K562 (cell line): ENCODE results near the gene CFAP20DC. TPM values are rescaled to one million over a fixed set of nuclear protein-coding genes. Genes with fewer than 3 reads are reported as not detected.

ENCODE experiments used
- ATAC-seq: fragments of 200-7000 bp; cut with Tn5 transposase; 3 replicates; pipeline ENCODE4 v1.9.1; 2020; ENCODE audit warnings: moderate library complexity
- BruUV-seq: library from RNA; stranded (reverse); fragments of 400-500 nt; replicated peaks from 2 replicates; lab custom pipeline; 2021; lab: Mats Ljungman, UMichigan
- CTCF ChIA-PET: fragments of 300-600 bp; formaldehyde crosslinking; extraction: SDS; loops from one replicate; lab custom pipeline; 2021; ENCODE audit warnings: low intra/inter-chr PET ratio; lab: Yijun Ruan, JAX
- POLR2A ChIA-PET: fragments of 300-600, 350-650 bp; sonication (Branson Sonifier 250); formaldehyde crosslinking; extraction: SDS; loops from one replicate; lab custom pipeline; 2021; ENCODE audit warnings: antibody characterized with exemption, inconsistent platforms; lab: Yijun Ruan, JAX
- DNase-seq, 4 experiments: peaks; one replicate each; pipeline versions ENCODE4 v3.0.0 to v3.0.0-alpha.2; 2011 to 2018; ENCODE audit warnings: low spot score in 3 of 4, mixed read lengths in 3 of 4; ENCODE audit errors: extremely low read depth in 1 of 4
- FAIRE-seq: peaks from 2 replicates; lab custom pipeline; 2011; peaks lifted over from hg19 to GRCh38; lab: Jason Lieb, UNC
- H2AFZ ChIP-seq: 2 replicates; pipeline ENCODE4 v1.6.0; 2011; ENCODE audit warnings: low read depth, low read length, control low read depth, inconsistent platforms
- H3K27ac ChIP-seq: fragments of 200-600 bp; 3 replicates; pipeline ENCODE4 v1.8.0; 2011; ENCODE audit warnings: low read depth, mild to moderate bottlenecking, control low read depth, inconsistent platforms, low read length, moderate library complexity, mixed read lengths; ENCODE audit errors: extremely low read depth
- H3K27me3 ChIP-seq, 2 experiments: fragments of 300-600 bp in 1 of 2; 2 replicates in 1 of 2; 3 replicates in 1 of 2; pipeline versions ENCODE4 v1.6.0 to v1.8.0; 2011; ENCODE audit warnings: inconsistent platforms in 2 of 2, low read length in 2 of 2, mild to moderate bottlenecking in 1 of 2, mixed read lengths in 1 of 2, moderate library complexity in 1 of 2; ENCODE audit not compliant: control insufficient read depth in 2 of 2, insufficient read depth in 2 of 2
- H3K36me3 ChIP-seq: fragments of 300-600 bp; 3 replicates; pipeline ENCODE4 v1.8.0; 2011; ENCODE audit warnings: mild to moderate bottlenecking, low read length, inconsistent platforms; ENCODE audit not compliant: control insufficient read depth, insufficient read depth
- H3K4me1 ChIP-seq, 2 experiments: fragments of 200-600 bp in 1 of 2; replicated peaks in 1 of 2; 2 replicates in 1 of 2; 3 replicates in 1 of 2; pipeline versions ENCODE4 v1.5.1 to v1.8.0; 2011; ENCODE audit warnings: inconsistent platforms in 2 of 2, low read length in 2 of 2, mild to moderate bottlenecking in 1 of 2, mixed read lengths in 1 of 2, moderate library complexity in 1 of 2; ENCODE audit not compliant: control insufficient read depth in 2 of 2, insufficient read depth in 2 of 2
- H3K4me2 ChIP-seq: 2 replicates; pipeline ENCODE4 v1.6.1; 2011; ENCODE audit warnings: low read length, control low read depth, inconsistent platforms, mixed read lengths; ENCODE audit not compliant: insufficient read depth
- H3K4me3 ChIP-seq: fragments of 200-600 bp; sonication (generic), shearing (Covaris generic); 2 replicates; pipeline ENCODE4 v1.5.1; 2016; ENCODE audit warnings: control low read depth, inconsistent platforms
- H3K79me2 ChIP-seq: fragments of 200-600 bp; 3 replicates; pipeline ENCODE4 v1.8.0; 2011; ENCODE audit warnings: low read length, inconsistent platforms; ENCODE audit not compliant: control insufficient read depth, insufficient read depth
- H3K9ac ChIP-seq, 2 experiments: 2 replicates each; pipeline versions ENCODE4 v1.6.0 to v1.6.1; 2011; ENCODE audit warnings: low read depth in 2 of 2, low read length in 2 of 2, control low read depth in 1 of 2, inconsistent platforms in 1 of 2, mild to moderate bottlenecking in 1 of 2, mixed read lengths in 1 of 2; ENCODE audit not compliant: insufficient read depth in 1 of 2
- H3K9me1 ChIP-seq: one replicate; pipeline ENCODE4 v1.6.0; 2011; ENCODE audit warnings: inconsistent platforms, mild to moderate bottlenecking, low read length, moderate library complexity; ENCODE audit not compliant: control insufficient read depth, insufficient read depth
- H3K9me3 ChIP-seq: replicated peaks from 2 replicates; pipeline ENCODE4 v1.5.1; 2011; ENCODE audit warnings: low read depth, low read length, inconsistent platforms; ENCODE audit not compliant: control insufficient read depth, insufficient read depth
- H4K20me1 ChIP-seq: replicated peaks from 2 replicates; pipeline ENCODE4 v1.6.1; 2011; ENCODE audit warnings: low read length, inconsistent platforms, mixed read lengths; ENCODE audit not compliant: control insufficient read depth, insufficient read depth
- CC2D1A ChIP-seq: fragments of 450-650 bp; IDR thresholded peaks from 2 replicates; pipeline ENCODE4 v1.6.1; 2017; ENCODE audit warnings: mild to moderate bottlenecking
- CEBPZ ChIP-seq: fragments of 150-350 bp; IDR thresholded peaks from 2 replicates; pipeline ENCODE4 v1.6.1; 2014; ENCODE audit warnings: low read depth, mild to moderate bottlenecking, low read length, borderline replicate concordance
- DMBX1 ChIP-seq: fragments of 250-450 bp; sonication (Bioruptor Pico); IDR thresholded peaks from 2 replicates; pipeline ENCODE4 v1.8.0; 2022; ENCODE audit warnings: inconsistent platforms, mild to moderate bottlenecking, moderate library complexity, borderline replicate concordance
- EP300 ChIP-seq: IDR thresholded peaks from 2 replicates; pipeline ENCODE4 v1.6.1; 2012; ENCODE audit warnings: low read length, improper control_type of control experiment
- IFI16 ChIP-seq: fragments of 250-450 bp; sonication (Bioruptor Pico); IDR thresholded peaks from 2 replicates; pipeline ENCODE4 v2.1.2; 2022; ENCODE audit warnings: mild to moderate bottlenecking, inconsistent platforms
- ILF3 ChIP-seq: fragments of 450-650 bp; IDR thresholded peaks from 2 replicates; pipeline ENCODE4 v1.6.1; 2018; ENCODE audit warnings: antibody characterized with exemption, mild to moderate bottlenecking, moderate library complexity, borderline replicate concordance
- LCOR ChIP-seq: sonication (generic); formaldehyde crosslinking; IDR thresholded peaks from 2 replicates; pipeline ENCODE4 v1.8.0; 2022; ENCODE audit warnings: mild to moderate bottlenecking, missing genetic modification reagents
- PHB2 ChIP-seq: fragments of 450-650 bp; IDR thresholded peaks from 2 replicates; pipeline ENCODE4 v1.6.1; 2017; ENCODE audit warnings: low read depth
- RAD51 ChIP-seq: fragments of 450-650 bp; IDR thresholded peaks from 2 replicates; pipeline ENCODE4 v1.7.1; 2016; ENCODE audit warnings: low read depth, mild to moderate bottlenecking, borderline replicate concordance
- RBM25 ChIP-seq: fragments of 200-400 bp; formaldehyde crosslinking; IDR thresholded peaks from 2 replicates; pipeline ENCODE4 v1.6.1; 2018; ENCODE audit warnings: low read length, low read depth, moderate library complexity; ENCODE audit not compliant: severe bottlenecking
- SMAD2 ChIP-seq: fragments of 150-350 bp; IDR thresholded peaks from 2 replicates; pipeline ENCODE4 v1.6.1; 2014; ENCODE audit warnings: low read depth, mild to moderate bottlenecking, low read length
- ZBED1 ChIP-seq: IDR thresholded peaks from 2 replicates; pipeline ENCODE4 v1.6.1; 2014
- ZNF551 ChIP-seq: fragments of 250-450 bp; sonication (Bioruptor Pico); IDR thresholded peaks from 2 replicates; pipeline ENCODE4 v1.5.0; 2021; ENCODE audit warnings: mild to moderate bottlenecking, moderate library complexity
- WGBS: fragments of 100-300 bp; shearing (Covaris generic); methylation state at CpG from one replicate; pipeline ENCODE4 v1.1.6; 2016; ENCODE audit warnings: low coverage, mixed read lengths; ENCODE audit not compliant: insufficient coverage; ENCODE audit errors: missing lambda C conversion rate; 5-methylcytosine and 5-hydroxymethylcytosine counted together
- in situ Hi-C: fragments of 300-500 bp; cut with MboI; formaldehyde crosslinking; loops from 4 replicates; pipeline ENCODE4 v1.15.0; 2018; ENCODE audit warnings: inconsistent platforms, mixed read lengths
- intact Hi-C: fragments of 100-400 bp; cut with micrococcal nuclease; formaldehyde crosslinking; loops from 2 replicates; pipeline ENCODE4 v1.14.2; 2022
- polyA plus RNA-seq, 8 experiments: library from polyadenylated mRNA; depleted of rRNA in 4 of 8; stranded (reverse) in 5 of 8; unstranded in 3 of 8; fragments of >200 nt; fragmentation: Nextera tagmentation in 2 of 8; fragmentation: Illumina TruSeq in 1 of 8; extraction: Ambion mirVana in 2 of 8; extraction: Trizol in 1 of 8; gene quantifications; 2 replicates each; pipeline versions ENCODE4 v1.2.1 to v1.2.3, GENCODE V29; 2011 to 2014; ENCODE audit warnings: inconsistent platforms in 1 of 8, missing spikeins in 1 of 8
- total RNA-seq, 7 experiments: library from RNA; depleted of rRNA in 6 of 7; stranded (reverse); fragments of >200 nt in 6 of 7; fragmentation: Illumina TruSeq in 2 of 7; extraction: Trizol in 2 of 7; gene quantifications; 2 replicates each; pipeline versions ENCODE4 v1.2.1 to v1.2.3, GENCODE V29; 2011 to 2021; ENCODE audit warnings: low replicate concordance in 1 of 7
- TF ChIP-seq, protein P1 (sequence below): fragments of 250-450 bp; sonication (Bioruptor Pico); IDR thresholded peaks from 2 replicates; pipeline ENCODE4 v1.8.0; 2021; ENCODE audit warnings: moderate library complexity, mild to moderate bottlenecking, inconsistent platforms
- TF ChIP-seq, protein P2 (sequence below): fragments of 250-450 bp; sonication (Bioruptor Pico); IDR thresholded peaks from 2 replicates; pipeline ENCODE4 v1.8.0; 2022; ENCODE audit warnings: inconsistent platforms

Gene CFAP20DC
- total and polyA plus RNA-seq, 9 of the 15 experiments (the other 6 are each of a cell fraction or from before 2014, with no cell fraction given), result 1.6 to 5.9 (median 4.6) TPM

DNA sequence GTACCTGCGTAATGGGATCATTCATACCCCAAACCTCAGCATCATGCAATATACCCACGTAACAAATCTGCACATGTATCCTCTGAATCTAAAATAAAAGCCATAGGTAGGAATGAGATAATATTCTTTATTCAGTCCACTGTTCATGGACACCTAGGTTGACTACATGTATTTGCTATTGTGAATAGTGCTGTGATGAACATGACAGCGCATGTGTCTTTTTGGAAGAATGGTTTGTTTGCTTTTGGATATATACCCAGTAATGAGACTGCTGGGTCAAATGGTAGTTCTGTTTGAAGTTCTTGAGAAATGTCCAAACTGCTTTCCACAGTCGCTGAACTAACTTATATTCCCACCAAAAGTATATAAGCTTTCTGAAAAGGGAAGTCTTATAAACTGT, 265.4 kb downstream of the CFAP20DC start:
- Histone ChIP-seq H3K9me1 (no peaks in the 10 kb centered on the region), H3K4me2 (no peak overlapping the region), H3K4me1 (no peaks in the 10 kb centered on the region), H3K27me3 (no peaks in the 10 kb centered on the region), H3K4me3 (no peak overlapping the region), H3K9ac (no peak overlapping the region), H3K9me3 (peaks cover 3% of the 10 kb centered on the region; the same call in 1 of the 2 replicates), H3K79me2 (no peaks in the 10 kb centered on the region), H3K36me3 (no peaks in the 10 kb centered on the region; the same call in 2 of the 3 replicates), H2AFZ (no peak overlapping the region), H3K27ac (no peak overlapping the region), H4K20me1 (no peaks in the 10 kb centered on the region)
- ATAC-seq (no peak), FAIRE-seq (no peak), DNase-seq (no peak)
- 80% methylated on average over 4 of the region's 4 CpGs for WGBS
- CTCF ChIA-PET, result no interaction called here
- in situ Hi-C loops, result no loop called here
- no TSS peak for BruUV-seq
- no peak for TF ChIP-seq EP300
- no peak for TF ChIP-seq PHB2
- TF ChIP-seq RAD51, result no peak
- TF ChIP-seq, protein P1, sequence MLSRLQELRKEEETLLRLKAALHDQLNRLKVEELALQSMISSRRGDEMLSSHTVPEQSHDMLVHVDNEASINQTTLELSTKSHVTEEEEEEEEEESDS, result no peak
- TF ChIP-seq CC2D1A, result no peak
- no peak for TF ChIP-seq RBM25
- no peak for TF ChIP-seq LCOR (CRISPR knock-in tag)
- no peak for TF ChIP-seq SMAD2
- TF ChIP-seq ILF3, result no peak
- TF ChIP-seq CEBPZ, result no peak
- no peak for TF ChIP-seq ZNF551 (CRISPR knock-in tag)
- TF ChIP-seq ZBED1, result no peak
- no peak for TF ChIP-seq IFI16
- TF ChIP-seq, protein P2, sequence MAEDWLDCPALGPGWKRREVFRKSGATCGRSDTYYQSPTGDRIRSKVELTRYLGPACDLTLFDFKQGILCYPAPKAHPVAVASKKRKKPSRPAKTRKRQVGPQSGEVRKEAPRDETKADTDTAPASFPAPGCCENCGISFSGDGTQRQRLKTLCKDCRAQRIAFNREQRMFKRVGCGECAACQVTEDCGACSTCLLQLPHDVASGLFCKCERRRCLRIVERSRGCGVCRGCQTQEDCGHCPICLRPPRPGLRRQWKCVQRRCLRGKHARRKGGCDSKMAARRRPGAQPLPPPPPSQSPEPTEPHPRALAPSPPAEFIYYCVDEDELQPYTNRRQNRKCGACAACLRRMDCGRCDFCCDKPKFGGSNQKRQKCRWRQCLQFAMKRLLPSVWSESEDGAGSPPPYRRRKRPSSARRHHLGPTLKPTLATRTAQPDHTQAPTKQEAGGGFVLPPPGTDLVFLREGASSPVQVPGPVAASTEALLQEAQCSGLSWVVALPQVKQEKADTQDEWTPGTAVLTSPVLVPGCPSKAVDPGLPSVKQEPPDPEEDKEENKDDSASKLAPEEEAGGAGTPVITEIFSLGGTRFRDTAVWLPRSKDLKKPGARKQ (CRISPR knock-in tag), result no peak
- no peak for TF ChIP-seq DMBX1 (CRISPR knock-in tag)
- intact Hi-C loops, result no loop called here
- POLR2A ChIA-PET, result no interaction called here
